ENCODE results near the gene RABGEF1. TPM values are rescaled to one million over a fixed set of nuclear protein-coding genes. Genes with fewer than 3 reads are reported as not detected.

Gene RABGEF1
- polyA plus RNA-seq, 3 donors = 13.6 to 17.3 (median 17.1) TPM

DNA sequence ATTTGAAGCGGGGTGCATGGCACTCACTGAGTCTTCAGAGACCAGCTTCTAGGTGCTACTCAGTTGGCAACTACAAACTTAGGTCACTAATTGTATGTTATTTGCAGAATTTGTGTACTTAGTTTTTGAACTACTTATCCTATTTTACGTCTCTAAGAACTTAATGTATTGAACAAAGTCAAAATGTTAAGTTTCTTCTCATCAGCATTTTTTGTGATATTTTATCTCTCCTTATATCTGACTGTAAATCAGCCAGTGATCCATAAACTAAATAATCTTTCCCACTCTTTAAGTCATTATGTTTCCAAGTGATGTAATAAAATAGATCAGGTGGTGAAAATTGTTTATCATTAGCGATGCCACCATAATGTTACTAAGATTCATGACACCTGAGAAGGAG lies 120.2 kb downstream of the RABGEF1 start:
- no peak overlapping the region for H2AFZ ChIP-seq (ENCODE audit: insufficient read depth, low read depth, low read length, poor library complexity, severe bottlenecking)
- no peak overlapping the region for H3K4me3 ChIP-seq (replicated peaks in 1 of 3; ENCODE audit: low read depth in 2 of 3, low read length in 3 of 3)
- no peak overlapping the region for H3K9ac ChIP-seq (ENCODE audit: insufficient read depth, low read length, poor library complexity, severe bottlenecking)
- Mint-ChIP-seq H3K27me3 (ENCODE audit: low read depth in 3 of 3) (no peaks in the 10 kb centered on the region), H3K4me3 (no peak overlapping the region), H3K36me3 (peaks cover 11 to 37% of the 10 kb centered on the region in 2 donors), H3K27ac (peak overlapping the region in 1 of 7 donors; percentile 8), H3K9me3 (no peaks in the 10 kb centered on the region), H3K4me1 (no peaks in the 10 kb centered on the region)
- intact Hi-C loops (cut with micrococcal nuclease) = no loop called here
- peaks cover 0 to 6% of the 10 kb centered on the region in 2 donors for H3K36me3 ChIP-seq (replicated peaks in 1 of 2; ENCODE audit: control insufficient read depth in 1 of 2, insufficient read depth in 2 of 2, low read length in 2 of 2)
- no peaks in the 10 kb centered on the region for H3K79me2 ChIP-seq (ENCODE audit: insufficient read depth, low read length)
- TF ChIP-seq, protein P1, sequence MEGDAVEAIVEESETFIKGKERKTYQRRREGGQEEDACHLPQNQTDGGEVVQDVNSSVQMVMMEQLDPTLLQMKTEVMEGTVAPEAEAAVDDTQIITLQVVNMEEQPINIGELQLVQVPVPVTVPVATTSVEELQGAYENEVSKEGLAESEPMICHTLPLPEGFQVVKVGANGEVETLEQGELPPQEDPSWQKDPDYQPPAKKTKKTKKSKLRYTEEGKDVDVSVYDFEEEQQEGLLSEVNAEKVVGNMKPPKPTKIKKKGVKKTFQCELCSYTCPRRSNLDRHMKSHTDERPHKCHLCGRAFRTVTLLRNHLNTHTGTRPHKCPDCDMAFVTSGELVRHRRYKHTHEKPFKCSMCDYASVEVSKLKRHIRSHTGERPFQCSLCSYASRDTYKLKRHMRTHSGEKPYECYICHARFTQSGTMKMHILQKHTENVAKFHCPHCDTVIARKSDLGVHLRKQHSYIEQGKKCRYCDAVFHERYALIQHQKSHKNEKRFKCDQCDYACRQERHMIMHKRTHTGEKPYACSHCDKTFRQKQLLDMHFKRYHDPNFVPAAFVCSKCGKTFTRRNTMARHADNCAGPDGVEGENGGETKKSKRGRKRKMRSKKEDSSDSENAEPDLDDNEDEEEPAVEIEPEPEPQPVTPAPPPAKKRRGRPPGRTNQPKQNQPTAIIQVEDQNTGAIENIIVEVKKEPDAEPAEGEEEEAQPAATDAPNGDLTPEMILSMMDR (IDR thresholded peaks at IDR 0.05) = no peak
- H3K27ac ChIP-seq (ENCODE audit: low read depth in 1 of 2, low read length in 2 of 2) = no peak overlapping the region
- no peaks in the 10 kb centered on the region for H3K9me3 ChIP-seq (replicated peaks in 1 of 2; ENCODE audit: control insufficient read depth in 1 of 2, insufficient read depth in 1 of 2, low read length in 2 of 2)
- H4K20me1 ChIP-seq (ENCODE audit: insufficient read depth, low read length) = no peaks in the 10 kb centered on the region
- no peak overlapping the region for H3K4me2 ChIP-seq (replicated peaks; ENCODE audit: extremely low read depth, low read length, poor library complexity, severe bottlenecking)
- H3K27me3 ChIP-seq (ENCODE audit: control insufficient read depth in 2 of 2, insufficient read depth in 2 of 2, low read length in 2 of 2) = no peaks in the 10 kb centered on the region
- H3K4me1 ChIP-seq (ENCODE audit: control insufficient read depth in 1 of 2, insufficient read depth in 2 of 2, low read length in 2 of 2) = no peaks in the 10 kb centered on the region
- DNase-seq = no peak
- no CpG with 5 or more reads among the region's 3 CpGs for WGBS (ENCODE audit: insufficient coverage)

Small RNA genes lying within 50 kb of the gene (small RNA-seq; reads per million reads assigned to genes)
- not detected for gene AC027644.2 (ENCODE audit: insufficient read length, low read depth)

Other genes with a start within 250 kb of the RABGEF1 start
- 1 to 10 TPM; 1.8 to 9.2 (median 2.7) TPM for gene KCTD7, start 111.9 kb upstream of the RABGEF1 start, polyA plus RNA-seq
- gene TMEM248, start 180.5 kb downstream of the RABGEF1 start, polyA plus RNA-seq = 10 to 100 TPM; 67.5 to 82.3 (median 78.3) TPM